NCI-H1092 (cell line): ENCODE data around the gene KLHL13.
"Not testable (repeated sequence)": the region's sequence is repeated elsewhere in the genome, so short reads cannot be mapped to it uniquely, and the experiment has no call there.

Experiments
- DNase-seq: peaks from one replicate; lab custom pipeline; 2025; lab: John Stamatoyannopoulos, UW

The KLHL13 gene

GRCh38 chrX:118116713-118117550 lies at the start of gene KLHL13:
TSS of gene KLHL13 (minus strand) at chrX:118116810. CDS start at chrX:118028473, 88,337 bp downstream.
- DNase-seq, result peak; percentile 23

GRCh38 chrX:118164138-118164537 lies 47.5 kb upstream of the KLHL13 start:
- no peak for DNase-seq

- DNase-seq, result no peak
Observed at GRCh38 chrX:118156953-118157608, 40.5 kb upstream of the KLHL13 start.

GRCh38 chrX:118156254-118156952 lies 39.8 kb upstream of the KLHL13 start:
- no peak for DNase-seq

GRCh38 chrX:118153270-118153669 lies 36.7 kb upstream of the KLHL13 start:
- DNase-seq, result no peak

- no peak for DNase-seq
Observed at GRCh38 chrX:118152721-118153120, 36.1 kb upstream of the KLHL13 start.

- DNase-seq, result no peak
Observed at GRCh38 chrX:118148737-118149136, 32.1 kb upstream of the KLHL13 start.

GRCh38 chrX:118147771-118148170 lies 31.2 kb upstream of the KLHL13 start:
- not testable (repeated sequence) for DNase-seq

GRCh38 chrX:118143578-118143977 lies 27.0 kb upstream of the KLHL13 start:
- DNase-seq, result no peak

- no peak for DNase-seq
Observed at GRCh38 chrX:118131336-118131735, 14.7 kb upstream of the KLHL13 start.

- DNase-seq, result no peak
Observed at GRCh38 chrX:118129681-118130080, 13.1 kb upstream of the KLHL13 start.

GRCh38 chrX:118128724-118129123 lies 12.1 kb upstream of the KLHL13 start:
- DNase-seq, result no peak

- DNase-seq, result no peak
Observed at GRCh38 chrX:118126286-118126685, 9.7 kb upstream of the KLHL13 start.

GRCh38 chrX:118124243-118124642 lies 7.6 kb upstream of the KLHL13 start:
- not testable (repeated sequence) for DNase-seq

GRCh38 chrX:118117741-118118140 lies 1.1 kb upstream of the KLHL13 start:
- no peak for DNase-seq

GRCh38 chrX:118115953-118116712 lies 477 bp downstream of the KLHL13 start:
- DNase-seq, result no peak

- DNase-seq, result no peak
Observed at GRCh38 chrX:118114971-118115370, 1.6 kb downstream of the KLHL13 start.

- no peak for DNase-seq
Observed at GRCh38 chrX:118109065-118109464, 7.5 kb downstream of the KLHL13 start.

- no peak for DNase-seq
Observed at GRCh38 chrX:118108304-118108703, 8.3 kb downstream of the KLHL13 start.

- DNase-seq, result no peak
Observed at GRCh38 chrX:118100091-118100490, 16.5 kb downstream of the KLHL13 start.

- no peak for DNase-seq
Observed at GRCh38 chrX:118088084-118088483, 28.5 kb downstream of the KLHL13 start.

- DNase-seq, result no peak
Observed at GRCh38 chrX:118074196-118074595, 42.4 kb downstream of the KLHL13 start.
